NCI-H2227 (cell line): ENCODE data around the gene GP5.

Experiments
- DNase-seq: peaks from one replicate; lab custom pipeline; 2025; ENCODE audit not compliant: unreplicated experiment; lab: John Stamatoyannopoulos, UW

GP5 gene

GRCh38 chr3:194399166-194399565 is at the start of gene GP5:
GP5 (minus strand) TSS chr3:194399266; CDS start chr3:194398282, 984 bp downstream.
- no peak for DNase-seq

- no peak for DNase-seq
Observed at GRCh38 chr3:194447657-194448056, 48.6 kb upstream of the GP5 start.

- peak; percentile 5 for DNase-seq
Observed at GRCh38 chr3:194447161-194447560, 48.1 kb upstream of the GP5 start.

GRCh38 chr3:194446754-194447153 is 47.7 kb upstream of the GP5 start:
- DNase-seq: no peak

- no peak for DNase-seq
Observed at GRCh38 chr3:194446172-194446571, 47.1 kb upstream of the GP5 start.

- no peak for DNase-seq
Observed at GRCh38 chr3:194443901-194444300, 44.8 kb upstream of the GP5 start.

- no peak for DNase-seq
Observed at GRCh38 chr3:194440756-194441155, 41.7 kb upstream of the GP5 start.

GRCh38 chr3:194439881-194440550 is 41.0 kb upstream of the GP5 start:
- no peak for DNase-seq

- DNase-seq: no peak
Observed at GRCh38 chr3:194434503-194434902, 35.4 kb upstream of the GP5 start.

- peak; percentile 4 for DNase-seq
Observed at GRCh38 chr3:194431554-194431953, 32.5 kb upstream of the GP5 start.

GRCh38 chr3:194425399-194425798 is 26.3 kb upstream of the GP5 start:
- DNase-seq: no peak

- DNase-seq: no peak
Observed at GRCh38 chr3:194424953-194425352, 25.9 kb upstream of the GP5 start.

- DNase-seq: no peak
Observed at GRCh38 chr3:194424373-194424772, 25.3 kb upstream of the GP5 start.

- DNase-seq: no peak
Observed at GRCh38 chr3:194423317-194423716, 24.3 kb upstream of the GP5 start.

GRCh38 chr3:194422188-194422587 is 23.1 kb upstream of the GP5 start:
- DNase-seq: no peak

- DNase-seq: no peak
Observed at GRCh38 chr3:194418671-194419070, 19.6 kb upstream of the GP5 start.

- DNase-seq: no peak
Observed at GRCh38 chr3:194407423-194407822, 8.4 kb upstream of the GP5 start.

GRCh38 chr3:194405766-194406165 is 6.7 kb upstream of the GP5 start:
- DNase-seq: no peak

GRCh38 chr3:194404365-194405140 is 5.5 kb upstream of the GP5 start:
- DNase-seq: peak; percentile 77

GRCh38 chr3:194401868-194402329 is 2.8 kb upstream of the GP5 start:
- no peak for DNase-seq

- DNase-seq: no peak
Observed at GRCh38 chr3:194401346-194401745, 2.3 kb upstream of the GP5 start.

GRCh38 chr3:194399874-194400411 is 877 bp upstream of the GP5 start:
- no peak for DNase-seq
